ENCODE measurements around the gene ACIN1. TPM values are rescaled to one million over a fixed set of nuclear protein-coding genes. Genes with fewer than 3 reads are reported as not detected.
A peak's percentile ranks its signal among the peaks of the same experiment; 100 is the strongest.

Gene ACIN1
- total and polyA plus RNA-seq, 2 of the 8 experiments (the other 6 are each of a cell fraction or from before 2014, with no cell fraction given) = 132 to 233 TPM

DNA sequence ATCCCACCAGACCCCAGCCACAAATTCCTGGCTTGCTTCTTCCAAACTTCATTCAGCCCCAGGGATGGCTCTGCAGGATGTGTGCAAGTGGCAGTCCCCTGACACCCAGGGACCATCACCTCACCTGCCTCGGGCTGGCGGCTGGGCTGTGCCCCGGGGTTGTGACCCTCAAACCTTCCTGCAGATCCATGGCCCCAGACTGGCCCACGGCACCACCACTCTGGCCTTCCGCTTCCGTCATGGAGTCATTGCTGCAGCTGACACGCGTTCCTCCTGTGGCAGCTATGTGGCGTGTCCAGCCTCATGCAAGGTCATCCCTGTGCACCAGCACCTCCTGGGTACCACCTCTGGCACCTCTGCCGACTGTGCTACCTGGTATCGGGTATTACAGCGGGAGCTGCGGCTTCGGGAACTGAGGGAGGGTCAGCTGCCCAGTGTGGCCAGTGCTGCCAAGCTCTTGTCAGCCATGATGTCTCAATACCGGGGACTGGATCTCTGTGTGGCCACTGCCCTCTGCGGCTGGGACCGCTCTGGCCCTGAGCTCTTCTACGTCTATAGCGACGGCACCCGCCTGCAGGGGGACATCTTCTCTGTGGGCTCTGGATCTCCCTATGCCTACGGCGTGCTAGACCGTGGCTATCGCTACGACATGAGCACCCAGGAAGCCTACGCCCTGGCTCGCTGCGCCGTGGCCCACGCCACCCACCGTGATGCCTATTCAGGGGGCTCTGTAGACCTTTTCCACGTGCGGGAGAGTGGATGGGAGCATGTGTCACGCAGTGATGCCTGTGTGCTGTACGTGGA, 52.6 kb downstream of the ACIN1 start, which contains the start of gene PSMB11:
Gene PSMB11 (plus strand): TSS at position 51 of the 804 bp plus-strand sequence. CDS start 14 bp downstream, at position 65.
- Histone ChIP-seq H3K56ac (replicated peaks; ENCODE audit: insufficient read length, low read depth, low read length) (no peak within 1 kb of the TSS), H3K4ac (replicated peaks; ENCODE audit: insufficient read length, low read depth, low read length) (no peak within 1 kb of the TSS), H2BK120ac (replicated peaks; ENCODE audit: low read depth, low read length) (no peak within 1 kb of the TSS), H3K4me3 (ENCODE audit: extremely low read depth in 1 of 4, insufficient read depth in 2 of 4, low read depth in 3 of 4, low read length in 4 of 4) (no peak within 1 kb of the TSS), H4K5ac (ENCODE audit: insufficient read length, low read depth, low read length) (no peak within 1 kb of the TSS), H2AK5ac (ENCODE audit: low read depth, low read length) (no peak within 1 kb of the TSS), H3K27me3 (replicated peaks in 1 of 4; ENCODE audit: control insufficient read depth in 3 of 4, extremely low read depth in 1 of 4, insufficient read depth in 3 of 4, low read length in 3 of 4) (no peaks in the 10 kb centered on the region), H2AFZ (ENCODE audit: low read length) (no peak within 1 kb of the TSS), H3K23me2 (ENCODE audit: low read depth, low read length) (no peaks in the 10 kb centered on the region), H3K14ac (ENCODE audit: insufficient read length) (no peak within 1 kb of the TSS), H3K79me1 (ENCODE audit: low read depth, low read length) (no peaks in the 10 kb centered on the region; the same call in 1 of the 2 replicates), H3K4me2 (ENCODE audit: insufficient read depth in 1 of 2, low read depth in 2 of 2, low read length in 2 of 2) (no peak within 1 kb of the TSS), H2BK5ac (ENCODE audit: low read depth, low read length) (no peak within 1 kb of the TSS), H4K20me1 (replicated peaks in 1 of 2; ENCODE audit: control insufficient read depth in 1 of 2, insufficient read depth in 2 of 2, low read length in 2 of 2) (no peaks in the 10 kb centered on the region), H3K18ac (ENCODE audit: extremely low read depth, low read length) (no peak within 1 kb of the TSS), H3K9me3 (ENCODE audit: insufficient read depth in 2 of 2, low read depth in 1 of 2, low read length in 1 of 2) (no peaks in the 10 kb centered on the region), H3K4me1 (replicated peaks in 1 of 4; ENCODE audit: control insufficient read depth in 3 of 4, insufficient read depth in 4 of 4, low read length in 3 of 4) (peaks cover 0 to 7% (median 0%) of the 10 kb centered on the region in 4 experiments; a peak in 1 of 7 replicates), H3K23ac (ENCODE audit: insufficient read length) (no peak within 1 kb of the TSS), H2BK12ac (ENCODE audit: low read depth, low read length) (no peak within 1 kb of the TSS), H3K27ac (ENCODE audit: low read depth, low read length) (no peak within 1 kb of the TSS), H2BK15ac (ENCODE audit: low read length) (no peak within 1 kb of the TSS), H3K9ac (replicated peaks in 1 of 4; ENCODE audit: extremely low read depth in 1 of 4, low read depth in 3 of 4, low read length in 3 of 4) (no peak within 1 kb of the TSS), H4K8ac (ENCODE audit: extremely low read depth, insufficient read depth, low read length) (no peak within 1 kb of the TSS), H3K79me2 (ENCODE audit: control insufficient read depth in 1 of 2, insufficient read depth in 2 of 2, low read length in 2 of 2) (no peaks in the 10 kb centered on the region), H4K91ac (replicated peaks; ENCODE audit: insufficient read length, low read length) (no peak within 1 kb of the TSS), H2BK20ac (ENCODE audit: low read length) (no peak within 1 kb of the TSS), H3K36me3 (ENCODE audit: control insufficient read depth in 2 of 4, insufficient read depth in 4 of 4, low read length in 3 of 4) (no peaks in the 10 kb centered on the region)
- no peak for DNase-seq (ENCODE audit: low read depth in 1 of 2, low spot score in 2 of 2)
- CTCF ChIA-PET (ENCODE audit: partially characterized antibody) = interaction anchor here (0.6 to 29.2 kb wide), 23 partner anchors 9 to 113 kb away, joined by 3 to 785 read pairs (median 4); partner anchors contain the start of genes AJUBA, HAUS4 and PRMT5
- POLR2A ChIA-PET (ENCODE audit: partially characterized antibody) = interaction anchor here (0.8 to 2.8 kb wide), 12 partner anchors 11 to 113 kb away, joined by 3 to 7 read pairs (median 4); partner anchors contain the start of gene PRMT5
- WGBS, 2 experiments (ENCODE audit: extremely low coverage in 1 of 2, insufficient coverage in 1 of 2, insufficient read length in 1 of 2, insufficient replicate concordance in 2 of 2, low coverage in 1 of 2, low lambda C conversion rate in 2 of 2, missing lambda C conversion rate in 1 of 2) = 89% methylated on average over 36 of the region's 36 CpGs; no CpG with 5 or more reads in 1 of the 2 experiments
- no peak for FAIRE-seq
- TF ChIP-seq, protein P1, sequence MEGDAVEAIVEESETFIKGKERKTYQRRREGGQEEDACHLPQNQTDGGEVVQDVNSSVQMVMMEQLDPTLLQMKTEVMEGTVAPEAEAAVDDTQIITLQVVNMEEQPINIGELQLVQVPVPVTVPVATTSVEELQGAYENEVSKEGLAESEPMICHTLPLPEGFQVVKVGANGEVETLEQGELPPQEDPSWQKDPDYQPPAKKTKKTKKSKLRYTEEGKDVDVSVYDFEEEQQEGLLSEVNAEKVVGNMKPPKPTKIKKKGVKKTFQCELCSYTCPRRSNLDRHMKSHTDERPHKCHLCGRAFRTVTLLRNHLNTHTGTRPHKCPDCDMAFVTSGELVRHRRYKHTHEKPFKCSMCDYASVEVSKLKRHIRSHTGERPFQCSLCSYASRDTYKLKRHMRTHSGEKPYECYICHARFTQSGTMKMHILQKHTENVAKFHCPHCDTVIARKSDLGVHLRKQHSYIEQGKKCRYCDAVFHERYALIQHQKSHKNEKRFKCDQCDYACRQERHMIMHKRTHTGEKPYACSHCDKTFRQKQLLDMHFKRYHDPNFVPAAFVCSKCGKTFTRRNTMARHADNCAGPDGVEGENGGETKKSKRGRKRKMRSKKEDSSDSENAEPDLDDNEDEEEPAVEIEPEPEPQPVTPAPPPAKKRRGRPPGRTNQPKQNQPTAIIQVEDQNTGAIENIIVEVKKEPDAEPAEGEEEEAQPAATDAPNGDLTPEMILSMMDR (IDR thresholded peaks at IDR 0.05; ENCODE audit: control extremely low read depth in 1 of 3, insufficient read depth in 1 of 3, low read depth in 1 of 3, low read length in 3 of 3) = peak in 2 of 3 experiments; percentile 5 to 20; a peak in 2 of 4 replicates
- TF ChIP-seq CBX8 (IDR thresholded peaks at IDR 0.05; ENCODE audit: borderline replicate concordance, low read depth, low read length) (no peak), SP2 (IDR thresholded peaks at IDR 0.05; ENCODE audit: low read length) (no peak), GABPA (IDR thresholded peaks at IDR 0.05; ENCODE audit: borderline replicate concordance, insufficient read depth, low read length) (no peak), RAD21 (IDR thresholded peaks at IDR 0.05 in 1 of 2, conservative IDR thresholded peaks at IDR 0.05 in 1 of 2; ENCODE audit: low read depth in 2 of 2, low read length in 2 of 2) (0 out of 4 replicates have a peak, but pooled peaks of 1 of the 2 experiments have one; percentile 6), HDAC6 (IDR thresholded peaks at IDR 0.05; ENCODE audit: low read depth, low read length) (no peak), POLR2A (IDR thresholded peaks at IDR 0.05; ENCODE audit: control extremely low read depth in 1 of 2, low read depth in 2 of 2, low read length in 2 of 2) (no peak)
